Subcutaneous abdominal adipose tissue (tissue), 5 donors: ENCODE data around the gene INPP5A.

ENCODE experiments used
- H3K27ac ChIP-seq: one replicate; pipeline ENCODE4 v1.7.0; 2013; ENCODE audit warnings: low read depth, mild to moderate bottlenecking, inconsistent platforms, low read length, moderate library complexity
- H3K27me3 ChIP-seq, 5 donors: one replicate each; pipeline ENCODE4 v1.7.0; 2013; ENCODE audit warnings: low read length in 5 of 5, inconsistent platforms in 1 of 5; ENCODE audit not compliant: control insufficient read depth in 5 of 5, insufficient read depth in 4 of 5
- H3K36me3 ChIP-seq, 5 donors: one replicate each; pipeline ENCODE4 v1.7.0; 2013; ENCODE audit warnings: low read length in 5 of 5; ENCODE audit not compliant: control insufficient read depth in 5 of 5, insufficient read depth in 5 of 5
- H3K4me1 ChIP-seq, 5 donors: one replicate each; pipeline ENCODE4 v1.7.0; 2013; ENCODE audit warnings: low read length in 5 of 5, mild to moderate bottlenecking in 3 of 5, moderate library complexity in 1 of 5; ENCODE audit not compliant: control insufficient read depth in 5 of 5, insufficient read depth in 5 of 5
- H3K4me3 ChIP-seq, 5 donors: one replicate each; pipeline ENCODE4 v1.7.0; 2013; ENCODE audit warnings: low read length in 5 of 5, low read depth in 1 of 5
- H3K9ac ChIP-seq, 5 donors: one replicate each; pipeline ENCODE4 v1.7.0; 2013; ENCODE audit warnings: low read length in 5 of 5, mild to moderate bottlenecking in 4 of 5, moderate library complexity in 3 of 5
- H3K9me3 ChIP-seq, 5 donors: one replicate each; pipeline ENCODE4 v1.7.0; 2013; ENCODE audit warnings: low read length in 5 of 5; ENCODE audit not compliant: control insufficient read depth in 5 of 5
- donor health status: healthy.
- donor health status: healthy.
- donor health status: healthy.
- donor health status: healthy.
- donor health status: healthy.

INPP5A gene

DNA sequence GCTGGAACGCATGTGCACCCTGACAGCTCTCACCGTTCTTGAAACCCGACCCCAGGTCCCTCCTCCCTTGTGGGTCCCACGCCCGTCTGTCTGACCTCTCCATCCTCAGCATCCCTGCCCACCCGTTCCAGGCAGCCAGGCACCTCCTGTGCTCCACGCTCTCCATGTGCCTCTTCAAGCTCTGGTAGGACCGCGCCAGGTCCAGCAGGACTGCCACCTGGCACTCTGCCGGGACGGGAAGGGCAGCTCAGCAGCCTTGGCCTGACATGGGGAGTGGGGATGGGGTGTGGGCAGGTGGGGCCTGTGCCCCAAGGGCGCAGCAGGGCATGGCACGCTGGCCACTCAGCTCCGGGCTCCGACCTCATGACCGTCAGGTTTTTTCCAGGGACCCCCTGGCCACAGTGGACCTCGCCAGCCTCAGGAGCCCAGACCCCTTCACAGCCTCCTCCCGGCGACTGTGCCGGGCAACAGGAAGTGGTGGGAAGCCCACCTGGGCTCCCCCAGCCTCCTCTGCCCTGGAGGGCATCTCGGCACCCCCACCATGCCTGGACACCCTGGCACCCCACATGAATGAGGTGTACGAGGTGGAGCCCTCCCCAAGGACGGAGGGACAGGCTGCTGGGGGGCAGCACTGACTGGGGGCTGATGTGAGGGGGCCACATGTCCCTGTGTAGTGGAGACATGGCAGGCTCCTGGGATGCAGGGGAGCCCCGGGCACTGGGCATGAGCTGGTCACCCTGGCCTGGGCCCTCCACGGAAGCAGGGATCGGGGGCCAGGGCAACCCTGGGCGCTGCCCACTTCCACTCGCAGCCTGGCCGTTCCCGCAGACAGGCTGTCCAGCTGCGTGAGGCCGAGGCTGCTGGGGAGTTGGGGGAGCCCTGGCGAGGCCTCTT, 273.5 kb downstream of the INPP5A start:
- Histone ChIP-seq H3K27me3 (peaks cover 0 to 53% (median 40%) of the 10 kb centered on the region in 5 donors), H3K36me3 (no peaks in the 10 kb centered on the region), H3K4me3 (no peak overlapping the region), H3K9me3 (no peaks in the 10 kb centered on the region), H3K27ac (no peak overlapping the region), H3K9ac (no peak overlapping the region), H3K4me1 (no peaks in the 10 kb centered on the region)

DNA sequence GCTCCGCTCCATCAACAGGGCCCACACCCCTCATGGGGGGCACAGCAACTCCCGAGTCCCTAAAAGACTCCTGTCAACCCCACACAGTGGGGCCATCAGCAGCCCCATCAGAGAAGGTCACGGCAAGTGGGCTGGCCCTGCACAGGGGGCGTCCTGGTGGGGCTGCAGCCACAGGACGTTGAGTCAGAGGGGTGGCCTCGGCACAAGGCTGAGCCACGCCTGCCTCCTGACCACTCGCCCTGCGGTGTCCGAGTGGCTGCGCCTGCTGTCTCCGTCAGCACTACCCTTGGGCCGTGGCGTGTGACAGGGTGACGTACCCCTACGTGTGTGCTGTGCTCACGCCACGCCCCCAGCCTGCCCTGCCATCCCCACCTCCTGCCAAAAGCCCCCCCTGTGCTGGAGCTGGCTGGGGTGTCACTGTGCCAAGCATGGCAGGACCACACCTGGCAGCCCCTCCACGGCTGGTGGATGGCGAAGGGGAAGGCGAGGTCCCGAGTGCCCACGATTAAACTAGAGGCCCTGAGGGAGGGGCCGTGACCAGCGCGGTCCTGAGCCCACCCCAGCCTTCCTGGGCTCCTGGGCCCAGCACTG, 274.4 kb downstream of the INPP5A start:
- Histone ChIP-seq H3K27ac (no peak overlapping the region), H3K9ac (no peak overlapping the region), H3K36me3 (no peaks in the 10 kb centered on the region), H3K4me3 (no peak overlapping the region), H3K9me3 (no peaks in the 10 kb centered on the region), H3K4me1 (no peaks in the 10 kb centered on the region), H3K27me3 (peaks cover 0 to 56% (median 40%) of the 10 kb centered on the region in 5 donors)

DNA sequence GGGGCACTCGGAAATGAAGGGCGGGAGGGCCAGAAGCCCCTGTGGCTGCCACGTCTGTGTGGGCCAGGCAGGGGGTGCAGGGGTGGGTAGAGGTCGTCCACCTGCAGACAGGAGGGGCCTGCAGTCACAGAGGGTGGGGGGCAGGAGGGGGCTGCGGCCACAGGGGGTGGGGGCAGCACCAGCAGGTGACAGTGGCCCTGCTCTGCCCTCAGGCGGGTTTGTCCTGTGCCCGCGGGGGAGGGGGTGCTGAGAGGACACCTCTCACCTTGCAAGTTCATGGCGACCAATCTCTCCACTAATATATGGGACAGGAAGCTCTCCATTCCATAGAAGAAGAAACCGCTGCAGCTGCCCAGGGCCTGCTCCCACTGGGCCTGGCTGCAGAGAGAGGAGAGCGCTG, 274.9 kb downstream of the INPP5A start:
- Histone ChIP-seq H3K36me3 (no peaks in the 10 kb centered on the region), H3K27ac (no peak overlapping the region), H3K4me3 (no peak overlapping the region), H3K4me1 (no peaks in the 10 kb centered on the region), H3K27me3 (peaks cover 0 to 55% (median 39%) of the 10 kb centered on the region in 5 donors), H3K9me3 (no peaks in the 10 kb centered on the region), H3K9ac (no peak overlapping the region)

DNA sequence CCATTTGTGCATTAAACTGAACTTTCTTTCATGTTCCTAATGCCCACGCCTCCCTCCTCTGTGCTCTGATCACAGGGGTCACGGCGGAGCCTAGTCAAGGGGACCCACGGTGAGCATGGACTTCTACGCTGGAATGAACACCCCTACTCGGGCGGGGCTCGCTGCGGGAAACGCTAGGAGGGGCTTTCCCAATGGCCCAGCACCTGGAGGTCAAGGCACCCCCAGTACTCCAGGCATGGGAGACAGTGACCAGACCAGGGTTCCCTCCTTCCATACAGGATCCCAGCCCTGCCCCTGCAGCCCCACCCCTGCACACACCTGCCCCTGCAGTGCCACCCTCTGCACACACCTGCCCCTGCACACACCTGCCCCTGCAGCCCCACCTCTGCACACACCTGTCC, 275.4 kb downstream of the INPP5A start:
- no peak overlapping the region for H3K4me3 ChIP-seq
- H3K27ac ChIP-seq = no peak overlapping the region
- no peaks in the 10 kb centered on the region for H3K36me3 ChIP-seq
- H3K9me3 ChIP-seq = no peaks in the 10 kb centered on the region
- peaks cover 0 to 55% (median 38%) of the 10 kb centered on the region in 5 donors for H3K27me3 ChIP-seq
- H3K9ac ChIP-seq = no peak overlapping the region
- H3K4me1 ChIP-seq = no peaks in the 10 kb centered on the region

DNA sequence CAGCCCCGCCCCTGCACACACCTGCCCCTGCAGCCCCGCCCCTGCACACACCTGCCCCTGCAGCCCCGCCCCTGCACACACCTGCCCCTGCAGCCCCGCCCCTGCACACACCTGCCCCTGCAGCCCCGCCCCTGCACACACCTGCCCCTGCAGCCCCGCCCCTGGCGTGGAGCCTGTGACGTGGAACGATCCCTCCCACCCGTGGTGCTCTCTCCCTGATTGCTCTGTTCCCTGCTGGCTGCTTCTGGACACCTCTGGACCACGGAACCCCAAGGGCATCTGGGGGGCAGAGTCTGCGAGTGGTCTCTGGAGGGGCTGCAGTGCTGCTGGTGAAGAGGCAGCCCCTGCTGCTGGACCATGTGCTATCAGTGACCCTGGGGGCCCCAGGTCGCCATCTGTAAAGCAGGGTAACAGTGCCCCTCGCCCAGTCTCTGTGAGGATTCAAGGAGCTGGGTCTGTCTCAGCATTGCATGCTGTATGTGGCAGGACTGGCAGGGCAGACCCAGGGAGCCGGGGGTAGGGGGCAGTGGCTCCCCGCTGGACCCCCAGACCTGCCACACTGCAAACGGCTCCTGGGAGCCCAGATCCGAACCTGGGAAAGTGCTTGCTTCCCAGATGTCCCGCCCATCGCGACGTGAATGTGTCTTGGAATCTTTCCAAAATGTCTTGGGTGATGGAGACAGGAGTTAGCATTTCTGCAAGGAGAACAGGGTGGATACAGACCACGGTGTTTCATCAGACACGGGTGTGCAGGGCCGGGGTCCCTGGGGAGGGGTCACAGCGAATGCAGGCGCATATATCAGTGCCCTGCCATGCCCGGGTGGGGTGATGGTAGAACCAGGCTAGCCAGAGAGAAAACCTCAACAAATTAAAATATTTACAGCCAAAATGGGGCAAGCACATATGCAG, 276.2 kb downstream of the INPP5A start:
- Histone ChIP-seq H3K4me3 (no peak overlapping the region), H3K9ac (no peak overlapping the region), H3K27ac (no peak overlapping the region), H3K4me1 (no peaks in the 10 kb centered on the region), H3K27me3 (peaks cover 0 to 47% (median 35%) of the 10 kb centered on the region in 5 donors), H3K36me3 (no peaks in the 10 kb centered on the region), H3K9me3 (no peaks in the 10 kb centered on the region)

DNA sequence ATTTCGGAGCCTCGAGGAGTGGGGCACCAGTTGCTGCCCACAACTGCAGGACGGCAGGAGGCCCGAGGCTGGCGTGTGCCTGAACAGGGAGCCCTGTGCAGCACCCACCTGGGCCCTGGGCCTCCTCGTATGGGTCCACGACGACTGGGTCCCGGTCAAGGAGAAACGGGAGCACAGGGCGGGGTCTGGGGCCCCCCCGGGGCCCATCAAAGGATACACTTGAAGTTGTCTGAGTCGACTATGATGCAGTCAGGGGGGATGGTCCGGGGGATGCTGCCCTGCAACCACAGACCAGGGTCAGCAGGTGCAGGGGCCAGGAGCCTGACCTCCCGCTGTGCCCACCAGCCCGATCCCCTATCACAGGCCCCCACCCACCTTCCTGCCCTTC, 276.9 kb downstream of the INPP5A start:
- Histone ChIP-seq H3K27ac (no peak overlapping the region), H3K27me3 (peaks cover 0 to 42% (median 35%) of the 10 kb centered on the region in 5 donors), H3K4me1 (no peaks in the 10 kb centered on the region), H3K36me3 (no peaks in the 10 kb centered on the region), H3K9me3 (peaks cover 0 to 4% (median 2%) of the 10 kb centered on the region in 5 donors), H3K9ac (no peak overlapping the region), H3K4me3 (no peak overlapping the region)

DNA sequence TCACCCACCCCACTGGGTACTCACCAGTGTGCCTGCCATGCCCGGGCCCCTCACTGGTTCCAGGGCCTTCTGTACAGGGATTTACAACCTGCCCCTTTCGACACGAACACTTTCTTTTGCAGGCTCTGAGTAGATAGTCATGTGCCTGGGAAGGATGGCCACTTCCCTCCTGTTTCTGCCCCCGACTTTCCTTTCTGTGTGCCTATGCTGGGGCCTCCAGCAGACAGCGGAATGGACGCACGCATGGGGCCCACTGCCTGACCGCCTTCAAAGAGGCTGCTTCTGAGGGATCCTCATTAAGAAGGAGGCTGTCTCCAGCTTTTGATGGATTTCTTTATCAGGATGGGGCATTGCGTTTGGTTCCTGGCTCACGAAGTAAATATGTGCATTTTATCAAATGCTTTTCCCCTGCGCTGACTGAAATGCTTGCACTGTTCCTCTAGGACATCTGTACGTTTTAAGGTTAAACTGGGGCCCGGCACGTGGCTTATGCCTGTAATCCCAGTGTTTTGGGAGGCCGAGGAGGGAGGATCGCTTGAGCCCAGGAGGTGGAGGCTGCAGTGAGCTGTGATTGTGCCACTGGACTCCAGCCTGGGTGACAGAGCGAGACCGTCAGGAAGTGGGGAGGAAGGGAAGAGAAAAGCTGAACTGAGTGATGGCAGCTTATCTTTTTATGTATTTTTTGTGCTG, 277.7 kb downstream of the INPP5A start:
- H3K4me1 ChIP-seq = no peaks in the 10 kb centered on the region
- H3K27ac ChIP-seq = no peak overlapping the region
- H3K36me3 ChIP-seq = no peaks in the 10 kb centered on the region
- H3K4me3 ChIP-seq = no peak overlapping the region
- H3K27me3 ChIP-seq = peaks cover 0 to 36% (median 33%) of the 10 kb centered on the region in 5 donors
- peaks cover 0 to 9% (median 3%) of the 10 kb centered on the region in 5 donors for H3K9me3 ChIP-seq
- no peak overlapping the region for H3K9ac ChIP-seq

DNA sequence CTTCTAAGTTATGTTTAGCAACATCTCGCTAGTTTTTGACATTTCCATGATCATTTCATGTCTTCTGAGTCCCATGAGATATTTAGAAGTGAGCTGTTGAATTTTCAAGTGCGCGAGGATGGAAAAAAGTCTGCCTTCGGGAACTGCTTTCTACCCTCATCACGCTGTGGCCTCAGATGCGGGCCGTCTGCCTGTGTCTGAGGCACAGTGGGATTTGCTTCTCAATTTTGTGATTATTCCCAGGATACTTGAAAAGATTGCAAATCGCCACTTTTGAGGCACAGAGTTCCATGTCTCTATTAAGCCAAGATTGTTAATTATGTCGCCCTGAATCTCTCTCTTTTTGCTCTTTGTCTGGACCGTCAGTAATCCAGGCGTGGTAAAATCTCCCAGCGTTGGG, 279.1 kb downstream of the INPP5A start:
- Histone ChIP-seq H3K9me3 (peaks cover 0 to 9% (median 3%) of the 10 kb centered on the region in 5 donors), H3K27me3 (peaks cover 0 to 27% (median 19%) of the 10 kb centered on the region in 5 donors), H3K36me3 (no peaks in the 10 kb centered on the region), H3K9ac (no peak overlapping the region), H3K27ac (no peak overlapping the region), H3K4me3 (no peak overlapping the region), H3K4me1 (no peaks in the 10 kb centered on the region)

DNA sequence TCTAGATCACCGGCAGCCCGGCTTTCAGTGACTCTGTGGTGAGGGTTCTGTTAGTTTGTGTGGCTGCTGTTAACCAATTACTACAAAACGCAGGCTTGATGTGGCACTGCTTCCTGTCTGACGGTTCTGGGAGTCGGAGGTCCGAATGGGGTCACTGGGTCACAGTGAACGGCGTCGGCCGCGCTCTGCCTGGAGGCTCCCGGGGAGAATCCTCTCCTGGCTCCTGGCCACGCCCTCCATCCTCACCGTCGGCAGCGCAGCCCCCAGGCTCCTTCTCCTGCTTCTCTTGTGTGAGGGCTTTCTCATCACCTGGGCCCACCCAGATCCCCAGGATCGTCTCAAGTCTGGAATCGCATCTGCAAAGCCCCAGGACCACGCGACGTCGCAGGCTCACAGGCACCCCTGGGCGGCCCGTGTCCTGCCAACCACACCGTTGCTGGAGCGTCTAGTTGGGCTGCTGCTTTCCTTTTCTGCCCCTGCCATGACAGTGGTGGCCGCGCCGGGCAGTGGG, 280.2 kb downstream of the INPP5A start:
- no peak overlapping the region for H3K27ac ChIP-seq
- H3K4me1 ChIP-seq = no peaks in the 10 kb centered on the region
- H3K9me3 ChIP-seq = peaks cover 0 to 9% (median 3%) of the 10 kb centered on the region in 5 donors
- peaks cover 0 to 24% (median 14%) of the 10 kb centered on the region in 5 donors for H3K27me3 ChIP-seq
- no peak overlapping the region for H3K9ac ChIP-seq
- no peaks in the 10 kb centered on the region for H3K36me3 ChIP-seq
- H3K4me3 ChIP-seq = no peak overlapping the region
